Activated naive CD4-positive, alpha-beta T cell treated with anti-CD3 and anti-CD28 coated beads for 36 hours (primary cell): Measurements from ENCODE around the gene NCOA4. TPM values are rescaled to one million over a fixed set of nuclear protein-coding genes. Genes with fewer than 3 reads are reported as not detected.
A peak's percentile ranks its signal among the peaks of the same experiment; 100 is the strongest.
"Not testable (repeated sequence)": the region's sequence is repeated elsewhere in the genome, so short reads cannot be mapped to it uniquely, and the experiment has no call there.

Source experiments
- CTCF ChIA-PET: fragments of 350-600 bp; sonication (Branson Sonifier 250); formaldehyde crosslinking; loops from one replicate; lab custom pipeline; 2021; ENCODE audit warnings: antibody characterized with exemption; lab: Charles Lee
- DNase-seq: peaks from one replicate; pipeline ENCODE4 v3.0.0-alpha.2; 2020
- H3K27ac Mint-ChIP-seq: one replicate; pipeline ENCODE4 v1.8.0; 2021; ENCODE audit warnings: mild to moderate bottlenecking, mixed read lengths
- H3K27me3 Mint-ChIP-seq: one replicate; pipeline ENCODE4 v1.8.0; 2021; ENCODE audit warnings: low read depth, mixed read lengths
- H3K36me3 Mint-ChIP-seq: one replicate; pipeline ENCODE4 v1.8.0; 2021; ENCODE audit warnings: low read depth, mixed read lengths
- H3K4me1 Mint-ChIP-seq: one replicate; pipeline ENCODE4 v1.8.0; 2021; ENCODE audit warnings: low read depth, mixed read lengths
- H3K4me3 Mint-ChIP-seq: one replicate; pipeline ENCODE4 v1.8.0; 2021; ENCODE audit warnings: mild to moderate bottlenecking, moderate library complexity, mixed read lengths
- H3K9me3 Mint-ChIP-seq: one replicate; pipeline ENCODE4 v1.8.0; 2021; ENCODE audit warnings: mixed read lengths
- intact Hi-C: fragments of 100-400 bp; cut with micrococcal nuclease; formaldehyde crosslinking; loops from one replicate; pipeline ENCODE4 v1.15.1; 2023
- total RNA-seq, 2 experiments: library from RNA; stranded (reverse); gene quantifications; one replicate each; pipeline ENCODE4 v1.2.3, GENCODE V29; 2021

NCOA4 gene
- total RNA-seq, 2 experiments from 2014 or later: 74.2 to 75.0 TPM

DNA sequence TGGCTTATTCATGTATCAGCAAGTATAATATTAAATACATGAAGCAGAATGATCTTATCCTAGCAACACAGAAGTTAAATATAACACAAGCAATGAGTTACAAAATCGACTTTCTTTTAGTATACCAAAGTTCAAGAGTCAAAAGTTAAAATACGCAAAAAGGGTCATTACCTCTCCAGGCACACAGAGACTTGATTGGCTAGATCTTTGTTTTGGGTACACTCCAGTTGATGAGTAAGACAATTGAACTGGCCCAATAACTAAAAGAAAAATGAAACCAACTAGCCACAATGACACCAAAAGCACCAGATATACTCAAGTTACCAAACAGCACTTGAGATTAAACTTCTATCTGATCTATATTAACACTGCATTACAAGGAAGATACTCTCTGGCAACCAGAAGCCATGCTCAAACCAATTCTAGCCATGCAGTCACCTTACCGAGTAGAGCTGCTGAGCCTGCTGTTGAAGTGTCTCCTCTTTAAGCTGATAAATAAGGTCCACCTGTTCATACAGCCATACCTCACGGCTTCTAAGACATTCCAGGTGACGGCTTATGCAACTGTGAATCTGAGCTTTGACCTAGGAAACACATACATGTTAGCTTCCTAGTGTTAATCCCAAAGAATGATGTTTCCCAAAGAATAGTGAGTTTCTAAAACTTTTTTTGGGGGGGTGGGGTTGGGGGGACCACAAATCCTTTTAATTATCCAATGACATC is 15.6 kb downstream of the NCOA4 start:
- no peaks in the 10 kb centered on the region for H3K27me3 Mint-ChIP-seq
- peak overlapping the region; percentile 48 for H3K27ac Mint-ChIP-seq
- DNase-seq: no peak
- peaks cover 26% of the 10 kb centered on the region for H3K4me1 Mint-ChIP-seq
- no peak overlapping the region for H3K4me3 Mint-ChIP-seq
- intact Hi-C loops: no loop called here
- peaks cover 26% of the 10 kb centered on the region for H3K36me3 Mint-ChIP-seq
- CTCF ChIA-PET: interaction anchor here (3.7 kb wide), 1 partner anchor 14 kb away, joined by 19 read pairs; the partner anchor contains the start of gene NCOA4
- no peaks in the 10 kb centered on the region for H3K9me3 Mint-ChIP-seq

GRCh38 chr10:46014206-46014605 is 16.2 kb downstream of the NCOA4 start:
- Mint-ChIP-seq H3K36me3 (peaks cover 28% of the 10 kb centered on the region), H3K27ac (no peak overlapping the region), H3K9me3 (no peaks in the 10 kb centered on the region), H3K4me3 (no peak overlapping the region), H3K27me3 (no peaks in the 10 kb centered on the region), H3K4me1 (peaks cover 20% of the 10 kb centered on the region)
- DNase-seq: no peak
- intact Hi-C loops: no loop called here
- CTCF ChIA-PET: no interaction called here

GRCh38 chr10:46012746-46013145 is 17.7 kb downstream of the NCOA4 start:
- Mint-ChIP-seq H3K27me3 (no peaks in the 10 kb centered on the region), H3K36me3 (peaks cover 34% of the 10 kb centered on the region), H3K9me3 (no peaks in the 10 kb centered on the region), H3K4me3 (no peak overlapping the region), H3K4me1 (peaks cover 5% of the 10 kb centered on the region), H3K27ac (no peak overlapping the region)
- intact Hi-C loops: loop anchor here (1.0 kb wide), 1 partner anchor 11 kb away; no protein-coding TSS in a partner anchor
- CTCF ChIA-PET: interaction anchor here (1.0 kb wide), 1 partner anchor 13 kb away, joined by 3 read pairs; no protein-coding TSS in a partner anchor
- no peak for DNase-seq

DNA sequence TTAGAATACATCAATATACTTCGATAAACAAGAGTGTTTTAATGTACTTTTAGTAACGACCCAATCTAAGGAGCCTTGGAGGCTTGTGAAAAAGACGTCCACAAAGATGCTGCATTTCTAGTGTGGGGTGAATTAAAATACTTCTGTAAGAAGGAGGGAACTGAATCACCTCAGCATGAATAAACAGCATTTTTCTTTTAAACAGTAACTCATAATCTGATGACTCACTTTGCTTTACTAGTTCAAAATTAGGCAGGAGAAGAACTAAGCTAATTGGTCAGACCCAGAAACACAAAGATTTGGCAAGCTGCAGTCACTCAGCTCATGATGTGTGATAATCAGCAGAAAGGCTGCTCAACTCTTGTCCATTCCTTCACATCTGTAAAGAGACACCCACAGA is 24.2 kb downstream of the NCOA4 start:
- CTCF ChIA-PET: interaction anchor here (1.7 kb wide), 1 partner anchor 23 kb away, joined by 7 read pairs; no protein-coding TSS in a partner anchor
- peak overlapping the region; percentile 81 for H3K27ac Mint-ChIP-seq
- no peak for DNase-seq
- no peaks in the 10 kb centered on the region for H3K9me3 Mint-ChIP-seq
- H3K4me3 Mint-ChIP-seq: no peak overlapping the region
- H3K27me3 Mint-ChIP-seq: no peaks in the 10 kb centered on the region
- peaks cover 2% of the 10 kb centered on the region for H3K4me1 Mint-ChIP-seq
- intact Hi-C loops: no loop called here
- peaks cover 37% of the 10 kb centered on the region for H3K36me3 Mint-ChIP-seq

DNA sequence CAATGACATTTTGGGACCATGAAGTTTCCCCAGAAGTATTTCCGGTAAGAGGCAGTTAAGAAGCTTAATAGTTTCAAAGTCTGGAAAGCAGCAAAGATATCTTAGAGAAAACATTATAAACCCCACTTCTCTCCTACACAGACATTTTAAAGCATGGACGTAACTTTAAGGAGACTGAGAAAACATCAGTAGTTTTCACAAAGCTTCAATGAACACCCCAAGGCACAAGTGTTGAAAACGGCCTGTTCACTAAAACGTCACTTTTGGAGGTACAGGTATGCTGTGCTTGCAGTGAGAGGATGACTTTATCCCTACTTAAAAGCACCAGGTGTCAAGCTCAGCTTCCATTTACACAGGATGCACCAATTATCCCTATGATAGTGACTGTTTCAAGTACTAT is 25.0 kb downstream of the NCOA4 start:
- no peak overlapping the region for H3K4me3 Mint-ChIP-seq

DNA sequence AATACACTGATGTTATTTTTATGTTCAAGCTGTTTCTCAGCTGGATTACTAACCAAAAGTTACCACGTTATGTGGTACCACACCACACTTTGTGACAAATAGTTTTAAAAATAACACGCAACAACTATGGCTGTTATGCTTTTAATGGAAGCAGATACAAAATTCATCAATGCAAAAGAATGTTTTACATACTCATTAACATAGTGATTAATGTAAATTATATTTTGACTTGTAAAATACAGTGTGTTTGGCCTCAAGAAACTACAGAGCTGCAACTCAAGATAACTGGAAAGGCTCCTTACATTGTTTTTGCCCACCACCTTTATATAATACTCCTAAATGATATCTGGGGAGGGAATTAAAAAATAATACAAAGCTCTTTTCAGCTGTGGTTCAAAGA is 25.5 kb downstream of the NCOA4 start:
- intact Hi-C loops: no loop called here

More for the DNA sequence above, 25.0 kb downstream of the NCOA4 start:
- intact Hi-C loops: no loop called here
- H3K36me3 Mint-ChIP-seq: peaks cover 31% of the 10 kb centered on the region
- peak overlapping the region; percentile 36 for H3K27ac Mint-ChIP-seq
- CTCF ChIA-PET: interaction anchor here (0.6 kb wide), 1 partner anchor 368 kb away, joined by 3 read pairs; no protein-coding TSS in a partner anchor
- no peak for DNase-seq
- no peaks in the 10 kb centered on the region for H3K27me3 Mint-ChIP-seq
- H3K4me1 Mint-ChIP-seq: peaks cover 2% of the 10 kb centered on the region
- H3K9me3 Mint-ChIP-seq: no peaks in the 10 kb centered on the region

GRCh38 chr10:46002916-46003693 is 27.3 kb downstream of the NCOA4 start:
- Mint-ChIP-seq H3K4me3 (no peak overlapping the region), H3K27me3 (no peaks in the 10 kb centered on the region), H3K4me1 (peaks cover 2% of the 10 kb centered on the region), H3K36me3 (peaks cover 40% of the 10 kb centered on the region), H3K27ac (no peak overlapping the region), H3K9me3 (peaks cover 2% of the 10 kb centered on the region)
- intact Hi-C loops: no loop called here
- DNase-seq: no peak
- CTCF ChIA-PET: interaction anchor here (1.4 kb wide), 1 partner anchor 26 kb away, joined by 7 read pairs; the partner anchor contains the start of gene NCOA4

More for the DNA sequence above, 25.5 kb downstream of the NCOA4 start:
- CTCF ChIA-PET: interaction anchor here (0.6 to 1.4 kb wide), 2 partner anchors 24 to 368 kb away, joined by 3 to 7 read pairs; partner anchors contain the start of gene NCOA4
- H3K36me3 Mint-ChIP-seq: peaks cover 32% of the 10 kb centered on the region
- no peak overlapping the region for H3K4me3 Mint-ChIP-seq
- DNase-seq: no peak
- peaks cover 2% of the 10 kb centered on the region for H3K4me1 Mint-ChIP-seq
- no peaks in the 10 kb centered on the region for H3K9me3 Mint-ChIP-seq
- no peak overlapping the region for H3K27ac Mint-ChIP-seq
- H3K27me3 Mint-ChIP-seq: no peaks in the 10 kb centered on the region

DNA sequence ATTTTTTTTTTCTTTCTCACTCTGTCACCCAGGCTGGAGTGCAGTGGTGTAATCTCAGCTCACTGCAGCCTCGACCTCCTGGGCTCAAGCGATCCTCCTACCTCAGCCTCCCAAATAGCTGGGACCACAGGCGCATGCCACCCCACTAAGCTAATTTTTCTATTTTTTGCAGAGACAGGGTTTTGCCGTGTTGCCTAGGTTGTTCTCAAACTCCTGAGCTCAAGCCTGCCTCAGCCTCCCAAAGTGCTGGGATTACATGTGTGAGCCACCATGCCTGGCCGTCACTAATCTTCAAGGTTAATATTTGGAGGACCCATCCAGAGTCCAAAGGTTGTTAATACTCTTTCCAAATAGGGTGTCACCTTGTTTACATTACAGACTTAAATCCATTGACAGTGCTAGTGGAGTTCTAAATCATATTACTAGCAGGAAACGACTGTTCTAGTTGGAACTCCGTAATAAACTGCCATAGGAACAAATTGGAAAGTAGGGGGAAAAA is 28.2 kb downstream of the NCOA4 start:
- H3K4me1 Mint-ChIP-seq, DNase-seq, H3K9me3 Mint-ChIP-seq, H3K4me3 Mint-ChIP-seq, H3K27ac Mint-ChIP-seq, intact Hi-C loops, H3K27me3 Mint-ChIP-seq: not testable (repeated sequence)
- CTCF ChIA-PET: interaction anchor here (1.1 to 1.2 kb wide), 2 partner anchors 12 to 27 kb away, joined by 3 to 7 read pairs; no protein-coding TSS in a partner anchor
- peaks cover 43% of the 10 kb centered on the region for H3K36me3 Mint-ChIP-seq

- H3K9me3 Mint-ChIP-seq: peaks cover 2% of the 10 kb centered on the region
- intact Hi-C loops: no loop called here
- peaks cover 39% of the 10 kb centered on the region for H3K36me3 Mint-ChIP-seq
- H3K27me3 Mint-ChIP-seq: no peaks in the 10 kb centered on the region
- CTCF ChIA-PET: interaction anchor here (0.9 to 1.2 kb wide), 3 partner anchors 11 to 28 kb away, joined by 3 to 7 read pairs (median 5); no protein-coding TSS in a partner anchor
- no peak overlapping the region for H3K27ac Mint-ChIP-seq
- DNase-seq: no peak
- H3K4me3 Mint-ChIP-seq: no peak overlapping the region
- no peaks in the 10 kb centered on the region for H3K4me1 Mint-ChIP-seq
Observed at GRCh38 chr10:46001187-46001756, 29.2 kb downstream of the NCOA4 start.

GRCh38 chr10:46000538-46000937 is 29.9 kb downstream of the NCOA4 start:
- Mint-ChIP-seq H3K9me3 (peaks cover 2% of the 10 kb centered on the region), H3K36me3 (peaks cover 37% of the 10 kb centered on the region), H3K27me3 (no peaks in the 10 kb centered on the region), H3K4me1 (no peaks in the 10 kb centered on the region), H3K27ac (no peak overlapping the region), H3K4me3 (no peak overlapping the region)
- no peak for DNase-seq
- CTCF ChIA-PET: no interaction called here
- intact Hi-C loops: no loop called here

GRCh38 chr10:45999955-46000354 is 30.5 kb downstream of the NCOA4 start:
- H3K4me3 Mint-ChIP-seq, H3K27me3 Mint-ChIP-seq, intact Hi-C loops, H3K9me3 Mint-ChIP-seq, DNase-seq, CTCF ChIA-PET, H3K27ac Mint-ChIP-seq, H3K4me1 Mint-ChIP-seq: not testable (repeated sequence)
- H3K36me3 Mint-ChIP-seq: peaks cover 37% of the 10 kb centered on the region
